ENCODE data around the gene CSTB. TPM values are rescaled to one million over a fixed set of nuclear protein-coding genes. Genes with fewer than 3 reads are reported as not detected.

Gene CSTB
- total and polyA plus RNA-seq, 2 of the 8 experiments (the other 6 are each of a cell fraction or from before 2014, with no cell fraction given): 53.8 to 64.1 TPM

DNA sequence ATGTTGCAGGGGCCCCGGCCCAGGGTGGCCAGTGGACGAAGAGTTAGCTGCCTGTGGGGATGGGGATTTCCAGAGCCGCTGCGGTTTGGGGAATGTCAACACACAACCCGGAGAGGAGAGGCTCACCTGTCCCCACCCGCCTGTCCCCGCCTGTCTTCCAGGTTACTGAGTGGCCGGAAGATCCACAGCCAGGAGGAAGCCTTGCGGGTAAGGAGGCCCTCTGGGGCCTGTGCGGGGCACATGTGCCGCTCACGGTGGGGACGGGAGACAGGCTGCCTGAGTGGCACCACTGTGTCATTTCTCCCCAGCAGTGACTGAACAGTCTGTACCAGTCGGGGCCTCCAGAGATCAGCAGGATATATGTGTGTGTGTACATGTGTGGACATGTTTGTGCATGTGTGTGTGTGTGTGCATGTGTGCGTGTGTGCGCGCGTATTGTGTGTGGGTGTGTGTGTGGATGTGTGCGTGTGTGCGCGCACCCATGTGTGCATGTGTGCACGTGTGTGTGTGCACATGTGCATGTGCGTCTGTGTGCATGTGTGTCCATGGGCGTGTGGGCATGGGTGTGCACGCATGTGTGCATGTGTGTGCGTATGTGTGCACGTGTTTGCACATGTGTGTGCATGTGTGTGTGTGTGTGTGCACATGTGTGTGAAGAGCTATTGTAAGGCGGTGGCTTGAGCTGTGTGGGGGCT is 25.6 kb downstream of the CSTB start (continued):
- TF ChIP-seq, protein P1, sequence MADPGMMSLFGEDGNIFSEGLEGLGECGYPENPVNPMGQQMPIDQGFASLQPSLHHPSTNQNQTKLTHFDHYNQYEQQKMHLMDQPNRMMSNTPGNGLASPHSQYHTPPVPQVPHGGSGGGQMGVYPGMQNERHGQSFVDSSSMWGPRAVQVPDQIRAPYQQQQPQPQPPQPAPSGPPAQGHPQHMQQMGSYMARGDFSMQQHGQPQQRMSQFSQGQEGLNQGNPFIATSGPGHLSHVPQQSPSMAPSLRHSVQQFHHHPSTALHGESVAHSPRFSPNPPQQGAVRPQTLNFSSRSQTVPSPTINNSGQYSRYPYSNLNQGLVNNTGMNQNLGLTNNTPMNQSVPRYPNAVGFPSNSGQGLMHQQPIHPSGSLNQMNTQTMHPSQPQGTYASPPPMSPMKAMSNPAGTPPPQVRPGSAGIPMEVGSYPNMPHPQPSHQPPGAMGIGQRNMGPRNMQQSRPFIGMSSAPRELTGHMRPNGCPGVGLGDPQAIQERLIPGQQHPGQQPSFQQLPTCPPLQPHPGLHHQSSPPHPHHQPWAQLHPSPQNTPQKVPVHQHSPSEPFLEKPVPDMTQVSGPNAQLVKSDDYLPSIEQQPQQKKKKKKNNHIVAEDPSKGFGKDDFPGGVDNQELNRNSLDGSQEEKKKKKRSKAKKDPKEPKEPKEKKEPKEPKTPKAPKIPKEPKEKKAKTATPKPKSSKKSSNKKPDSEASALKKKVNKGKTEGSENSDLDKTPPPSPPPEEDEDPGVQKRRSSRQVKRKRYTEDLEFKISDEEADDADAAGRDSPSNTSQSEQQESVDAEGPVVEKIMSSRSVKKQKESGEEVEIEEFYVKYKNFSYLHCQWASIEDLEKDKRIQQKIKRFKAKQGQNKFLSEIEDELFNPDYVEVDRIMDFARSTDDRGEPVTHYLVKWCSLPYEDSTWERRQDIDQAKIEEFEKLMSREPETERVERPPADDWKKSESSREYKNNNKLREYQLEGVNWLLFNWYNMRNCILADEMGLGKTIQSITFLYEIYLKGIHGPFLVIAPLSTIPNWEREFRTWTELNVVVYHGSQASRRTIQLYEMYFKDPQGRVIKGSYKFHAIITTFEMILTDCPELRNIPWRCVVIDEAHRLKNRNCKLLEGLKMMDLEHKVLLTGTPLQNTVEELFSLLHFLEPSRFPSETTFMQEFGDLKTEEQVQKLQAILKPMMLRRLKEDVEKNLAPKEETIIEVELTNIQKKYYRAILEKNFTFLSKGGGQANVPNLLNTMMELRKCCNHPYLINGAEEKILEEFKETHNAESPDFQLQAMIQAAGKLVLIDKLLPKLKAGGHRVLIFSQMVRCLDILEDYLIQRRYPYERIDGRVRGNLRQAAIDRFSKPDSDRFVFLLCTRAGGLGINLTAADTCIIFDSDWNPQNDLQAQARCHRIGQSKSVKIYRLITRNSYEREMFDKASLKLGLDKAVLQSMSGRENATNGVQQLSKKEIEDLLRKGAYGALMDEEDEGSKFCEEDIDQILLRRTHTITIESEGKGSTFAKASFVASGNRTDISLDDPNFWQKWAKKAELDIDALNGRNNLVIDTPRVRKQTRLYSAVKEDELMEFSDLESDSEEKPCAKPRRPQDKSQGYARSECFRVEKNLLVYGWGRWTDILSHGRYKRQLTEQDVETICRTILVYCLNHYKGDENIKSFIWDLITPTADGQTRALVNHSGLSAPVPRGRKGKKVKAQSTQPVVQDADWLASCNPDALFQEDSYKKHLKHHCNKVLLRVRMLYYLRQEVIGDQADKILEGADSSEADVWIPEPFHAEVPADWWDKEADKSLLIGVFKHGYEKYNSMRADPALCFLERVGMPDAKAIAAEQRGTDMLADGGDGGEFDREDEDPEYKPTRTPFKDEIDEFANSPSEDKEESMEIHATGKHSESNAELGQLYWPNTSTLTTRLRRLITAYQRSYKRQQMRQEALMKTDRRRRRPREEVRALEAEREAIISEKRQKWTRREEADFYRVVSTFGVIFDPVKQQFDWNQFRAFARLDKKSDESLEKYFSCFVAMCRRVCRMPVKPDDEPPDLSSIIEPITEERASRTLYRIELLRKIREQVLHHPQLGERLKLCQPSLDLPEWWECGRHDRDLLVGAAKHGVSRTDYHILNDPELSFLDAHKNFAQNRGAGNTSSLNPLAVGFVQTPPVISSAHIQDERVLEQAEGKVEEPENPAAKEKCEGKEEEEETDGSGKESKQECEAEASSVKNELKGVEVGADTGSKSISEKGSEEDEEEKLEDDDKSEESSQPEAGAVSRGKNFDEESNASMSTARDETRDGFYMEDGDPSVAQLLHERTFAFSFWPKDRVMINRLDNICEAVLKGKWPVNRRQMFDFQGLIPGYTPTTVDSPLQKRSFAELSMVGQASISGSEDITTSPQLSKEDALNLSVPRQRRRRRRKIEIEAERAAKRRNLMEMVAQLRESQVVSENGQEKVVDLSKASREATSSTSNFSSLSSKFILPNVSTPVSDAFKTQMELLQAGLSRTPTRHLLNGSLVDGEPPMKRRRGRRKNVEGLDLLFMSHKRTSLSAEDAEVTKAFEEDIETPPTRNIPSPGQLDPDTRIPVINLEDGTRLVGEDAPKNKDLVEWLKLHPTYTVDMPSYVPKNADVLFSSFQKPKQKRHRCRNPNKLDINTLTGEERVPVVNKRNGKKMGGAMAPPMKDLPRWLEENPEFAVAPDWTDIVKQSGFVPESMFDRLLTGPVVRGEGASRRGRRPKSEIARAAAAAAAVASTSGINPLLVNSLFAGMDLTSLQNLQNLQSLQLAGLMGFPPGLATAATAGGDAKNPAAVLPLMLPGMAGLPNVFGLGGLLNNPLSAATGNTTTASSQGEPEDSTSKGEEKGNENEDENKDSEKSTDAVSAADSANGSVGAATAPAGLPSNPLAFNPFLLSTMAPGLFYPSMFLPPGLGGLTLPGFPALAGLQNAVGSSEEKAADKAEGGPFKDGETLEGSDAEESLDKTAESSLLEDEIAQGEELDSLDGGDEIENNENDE (IDR thresholded peaks at IDR 0.05; ENCODE audit: insufficient replicate concordance, low read length): no peak
- TF ChIP-seq BCL11A (IDR thresholded peaks at IDR 0.05; ENCODE audit: low read depth in 2 of 2, low read length in 2 of 2): no peak
- no peak for TF ChIP-seq POU5F1 (IDR thresholded peaks at IDR 0.05; ENCODE audit: low read depth, low read length)
- TF ChIP-seq KDM4A (IDR thresholded peaks at IDR 0.05; ENCODE audit: low read depth, low read length, severe bottlenecking): no peak
- no peak for TF ChIP-seq SUZ12 (IDR thresholded peaks at IDR 0.05; ENCODE audit: low read length)
- TF ChIP-seq, protein P2, sequence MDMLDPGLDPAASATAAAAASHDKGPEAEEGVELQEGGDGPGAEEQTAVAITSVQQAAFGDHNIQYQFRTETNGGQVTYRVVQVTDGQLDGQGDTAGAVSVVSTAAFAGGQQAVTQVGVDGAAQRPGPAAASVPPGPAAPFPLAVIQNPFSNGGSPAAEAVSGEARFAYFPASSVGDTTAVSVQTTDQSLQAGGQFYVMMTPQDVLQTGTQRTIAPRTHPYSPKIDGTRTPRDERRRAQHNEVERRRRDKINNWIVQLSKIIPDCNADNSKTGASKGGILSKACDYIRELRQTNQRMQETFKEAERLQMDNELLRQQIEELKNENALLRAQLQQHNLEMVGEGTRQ (IDR thresholded peaks at IDR 0.05; ENCODE audit: low read length): no peak
